Adrenal gland (tissue), 5 donors: ENCODE measurements around the gene DDX46.

Experiments
- POLR2A ChIP-seq, 2 donors: fragments of 450-650 bp; IDR thresholded peaks; one replicate each; pipeline ENCODE4 v1.6.1; 2017; ENCODE audit warnings: antibody characterized with exemption in 2 of 2, mild to moderate bottlenecking in 2 of 2, moderate library complexity in 1 of 2
- TF ChIP-seq, protein P1 (sequence below), 6 experiments: fragments of 450-650 bp in 4 of 6; fragments of 200-600 bp in 2 of 6; sonication (generic) in 1 of 6; IDR thresholded peaks; 1 replicate in 5 of 6; 2 replicates in 1 of 6; pipeline versions ENCODE4 v1.5.1 to v1.8.0; 2016 to 2021; ENCODE audit warnings: antibody characterized with exemption in 6 of 6, mild to moderate bottlenecking in 2 of 6, moderate library complexity in 1 of 6
- donor health status: DM: no; HTN: no; CAD: no.

DNA sequence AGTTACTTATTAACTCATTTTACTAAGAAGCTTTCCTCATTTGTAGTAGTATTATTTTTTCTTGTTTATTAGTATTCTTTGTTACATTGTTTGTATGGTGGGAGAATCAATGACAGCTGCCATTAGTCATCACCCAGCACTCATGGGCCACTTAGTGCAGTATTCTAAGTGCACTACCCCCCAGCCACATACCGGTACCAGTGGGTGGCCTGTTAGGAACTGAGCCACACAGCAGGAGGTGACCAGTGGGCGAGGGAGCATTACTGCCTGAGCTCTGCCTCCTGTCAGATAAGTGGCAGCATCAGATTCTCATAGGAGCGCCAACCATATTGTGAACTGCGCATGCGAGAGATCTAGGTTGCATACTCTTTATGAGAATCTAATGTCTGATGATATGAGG lies 44.5 kb upstream of the DDX46 start:
- TF ChIP-seq POLR2A (IDR thresholded peaks at IDR 0.05), result no peak
- TF ChIP-seq, protein P1, sequence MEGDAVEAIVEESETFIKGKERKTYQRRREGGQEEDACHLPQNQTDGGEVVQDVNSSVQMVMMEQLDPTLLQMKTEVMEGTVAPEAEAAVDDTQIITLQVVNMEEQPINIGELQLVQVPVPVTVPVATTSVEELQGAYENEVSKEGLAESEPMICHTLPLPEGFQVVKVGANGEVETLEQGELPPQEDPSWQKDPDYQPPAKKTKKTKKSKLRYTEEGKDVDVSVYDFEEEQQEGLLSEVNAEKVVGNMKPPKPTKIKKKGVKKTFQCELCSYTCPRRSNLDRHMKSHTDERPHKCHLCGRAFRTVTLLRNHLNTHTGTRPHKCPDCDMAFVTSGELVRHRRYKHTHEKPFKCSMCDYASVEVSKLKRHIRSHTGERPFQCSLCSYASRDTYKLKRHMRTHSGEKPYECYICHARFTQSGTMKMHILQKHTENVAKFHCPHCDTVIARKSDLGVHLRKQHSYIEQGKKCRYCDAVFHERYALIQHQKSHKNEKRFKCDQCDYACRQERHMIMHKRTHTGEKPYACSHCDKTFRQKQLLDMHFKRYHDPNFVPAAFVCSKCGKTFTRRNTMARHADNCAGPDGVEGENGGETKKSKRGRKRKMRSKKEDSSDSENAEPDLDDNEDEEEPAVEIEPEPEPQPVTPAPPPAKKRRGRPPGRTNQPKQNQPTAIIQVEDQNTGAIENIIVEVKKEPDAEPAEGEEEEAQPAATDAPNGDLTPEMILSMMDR (IDR thresholded peaks at IDR 0.05), result no peak
